CD4-positive, alpha-beta memory T cell (primary cell): ENCODE data around the gene CADM4. TPM values are rescaled to one million over a fixed set of nuclear protein-coding genes. Genes with fewer than 3 reads are reported as not detected.
"Not testable (repeated sequence)": the region's sequence is repeated elsewhere in the genome, so short reads cannot be mapped to it uniquely, and the experiment has no call there.

Experiments
- CTCF ChIA-PET: fragments of 350-600 bp; sonication (Branson Sonifier 250); formaldehyde crosslinking; loops from one replicate; lab custom pipeline; 2021; ENCODE audit warnings: inconsistent platforms; ENCODE audit not compliant: partially characterized antibody; lab: Charles Lee
- POLR2A ChIA-PET: fragments of 350-600 bp; sonication (Branson Sonifier 250); formaldehyde crosslinking; loops from one replicate; lab custom pipeline; 2021; ENCODE audit not compliant: partially characterized antibody; lab: Charles Lee
- DNase-seq, 5 donors: peaks; one replicate each; pipeline versions ENCODE4 v3.0.0 to v3.0.0-alpha.2; 2020 to 2022; ENCODE audit warnings: mixed read lengths in 1 of 5
- H3K27ac ChIP-seq: one replicate; pipeline ENCODE4 v1.7.0; 2013; ENCODE audit warnings: low read depth, low read length
- H3K27me3 ChIP-seq: 2 replicates; pipeline ENCODE4 v1.7.0; 2013; ENCODE audit warnings: mild to moderate bottlenecking, low read length, moderate library complexity; ENCODE audit not compliant: insufficient read depth
- H3K36me3 ChIP-seq: 2 replicates; pipeline ENCODE4 v1.7.0; 2013; ENCODE audit warnings: mild to moderate bottlenecking, low read length, moderate library complexity; ENCODE audit not compliant: insufficient read depth
- H3K4me1 ChIP-seq: 2 replicates; pipeline ENCODE4 v1.7.0; 2013; ENCODE audit warnings: mild to moderate bottlenecking, low read length, moderate library complexity; ENCODE audit not compliant: insufficient read depth
- H3K4me3 ChIP-seq, 2 donors: one replicate each; pipeline ENCODE4 v1.7.0; 2013; ENCODE audit warnings: low read length in 2 of 2, mild to moderate bottlenecking in 1 of 2
- H3K9me3 ChIP-seq, 2 donors: one replicate each; pipeline ENCODE4 v1.7.0; 2013; ENCODE audit warnings: low read length in 2 of 2, control low read depth in 1 of 2; ENCODE audit not compliant: control insufficient read depth in 1 of 2
- H3K27ac Mint-ChIP-seq, 7 donors: one replicate each; pipeline ENCODE4 v1.8.0; 2020 to 2021; ENCODE audit warnings: mixed read lengths in 7 of 7, mild to moderate bottlenecking in 6 of 7, inconsistent platforms in 3 of 7, moderate library complexity in 3 of 7
- H3K27me3 Mint-ChIP-seq, 2 donors: one replicate each; pipeline ENCODE4 v1.8.0; 2020 to 2021; ENCODE audit warnings: mixed read lengths in 2 of 2
- H3K36me3 Mint-ChIP-seq, 2 donors: one replicate each; pipeline ENCODE4 v1.8.0; 2020 to 2021; ENCODE audit warnings: mixed read lengths in 2 of 2, inconsistent platforms in 1 of 2, mild to moderate bottlenecking in 1 of 2
- H3K4me1 Mint-ChIP-seq, 4 donors: one replicate each; pipeline ENCODE4 v1.8.0; 2020 to 2021; ENCODE audit warnings: mixed read lengths in 4 of 4, mild to moderate bottlenecking in 1 of 4
- H3K4me3 Mint-ChIP-seq, 8 donors: one replicate each; pipeline ENCODE4 v1.8.0; 2020 to 2021; ENCODE audit warnings: mixed read lengths in 8 of 8, mild to moderate bottlenecking in 7 of 8, moderate library complexity in 6 of 8, inconsistent platforms in 3 of 8
- H3K9me3 Mint-ChIP-seq, 8 donors: one replicate each; pipeline ENCODE4 v1.8.0; 2020 to 2021; ENCODE audit warnings: mixed read lengths in 8 of 8, mild to moderate bottlenecking in 5 of 8, inconsistent platforms in 3 of 8, moderate library complexity in 1 of 8
- intact Hi-C: fragments of 100-400 bp; cut with micrococcal nuclease; formaldehyde crosslinking; loops from one replicate; pipeline ENCODE4 v1.15.1; 2023
- polyA plus RNA-seq, 2 donors: library from polyadenylated mRNA; unstranded; fragments of 300-500 nt; fragmentation: Illumina TruSeq; gene quantifications; one replicate each; pipeline ENCODE4 v1.2.3, GENCODE V29; 2021
- total RNA-seq, 2 experiments: library from RNA; stranded (reverse); gene quantifications; one replicate each; pipeline ENCODE4 v1.2.3, GENCODE V29; 2021

The CADM4 gene
- total and polyA plus RNA-seq, 4 experiments from 2014 or later = 0.18 to 0.49 (median 0.33) TPM; not detected in 1

DNA sequence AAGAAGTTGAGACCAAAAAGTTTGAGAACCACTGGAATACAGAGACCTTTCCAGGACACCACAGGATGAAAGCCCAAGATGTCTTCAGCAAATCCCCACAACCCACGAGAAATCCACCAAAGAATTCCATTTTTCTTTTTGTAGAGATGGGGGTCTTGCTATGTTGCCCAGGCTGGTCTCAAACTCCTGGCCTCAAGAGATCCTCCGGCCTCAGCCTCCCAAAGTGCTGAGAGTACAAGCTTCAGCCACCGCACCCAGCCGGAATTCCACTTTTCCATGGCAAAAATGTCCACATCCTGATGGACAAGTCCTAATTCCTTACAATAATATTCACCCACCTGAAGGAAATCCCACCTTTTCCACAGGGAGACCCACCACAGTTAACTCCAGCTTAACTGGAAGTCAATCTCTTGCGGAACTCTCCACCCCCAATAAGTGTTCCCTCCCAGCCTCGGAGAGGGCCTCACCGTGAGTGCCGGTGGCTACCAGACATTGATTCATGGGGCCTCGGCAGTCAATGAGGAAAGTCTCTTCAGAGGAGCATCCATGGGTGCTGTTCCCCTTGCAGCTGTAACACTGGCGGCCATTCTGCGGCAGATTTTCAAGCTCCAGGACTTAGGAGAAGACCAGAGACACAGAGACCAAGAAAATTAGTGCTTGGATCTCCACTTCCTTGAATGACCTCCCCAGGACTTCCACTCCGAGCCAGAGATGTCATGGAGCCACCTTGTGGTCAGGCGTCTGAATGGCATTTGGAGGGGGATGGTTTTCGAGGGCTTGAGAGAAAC lies 12.3 kb upstream of the CADM4 start:
- peak overlapping the region in 1 of 7 donors; percentile 32 for H3K27ac Mint-ChIP-seq
- intact Hi-C loops = no loop called here
- Histone ChIP-seq H3K36me3 (peaks cover 3% of the 10 kb centered on the region), H3K27ac (no peak overlapping the region), H3K27me3 (no peaks in the 10 kb centered on the region), H3K4me1 (no peaks in the 10 kb centered on the region), H3K9me3 (no peaks in the 10 kb centered on the region), H3K4me3 (no peak overlapping the region)
- no peak overlapping the region for H3K4me3 Mint-ChIP-seq
- no peaks in the 10 kb centered on the region for H3K27me3 Mint-ChIP-seq
- peaks cover 0 to 6% (median 0%) of the 10 kb centered on the region in 8 donors for H3K9me3 Mint-ChIP-seq
- peak in 2 of 5 donors; percentile 16 to 17 for DNase-seq
- POLR2A ChIA-PET = no interaction called here
- H3K36me3 Mint-ChIP-seq = peaks cover 39 to 47% of the 10 kb centered on the region in 2 donors
- CTCF ChIA-PET = interaction anchor here (1.0 to 1.4 kb wide), 5 partner anchors 27 to 115 kb away, joined by 3 to 5 read pairs (median 3); no protein-coding TSS in a partner anchor
- H3K4me1 Mint-ChIP-seq = no peaks in the 10 kb centered on the region

DNA sequence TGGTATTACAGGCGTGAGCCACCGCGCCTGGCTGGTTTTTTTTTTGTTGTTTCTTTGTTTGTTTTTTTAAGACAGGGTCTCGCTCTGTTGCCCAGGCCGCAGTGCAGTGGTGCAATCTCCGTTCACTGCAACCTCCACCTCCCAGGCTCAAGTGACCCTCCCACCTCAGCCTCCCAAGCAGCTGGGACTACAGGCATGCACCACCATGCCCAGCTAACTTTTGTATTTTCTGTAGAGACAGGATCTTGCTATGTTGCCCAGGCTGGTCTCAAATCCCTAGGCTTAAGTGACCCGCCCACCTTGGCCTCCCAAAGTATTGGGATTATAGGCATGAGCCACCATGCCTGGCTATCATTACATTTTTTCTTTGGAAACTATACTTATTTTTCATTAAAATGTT lies 10.6 kb upstream of the CADM4 start:
- H3K9me3 ChIP-seq, H3K36me3 ChIP-seq, DNase-seq, H3K4me1 Mint-ChIP-seq, POLR2A ChIA-PET, H3K4me3 Mint-ChIP-seq, H3K4me1 ChIP-seq, H3K27ac ChIP-seq, H3K9me3 Mint-ChIP-seq, H3K27ac Mint-ChIP-seq, H3K27me3 ChIP-seq, H3K4me3 ChIP-seq, H3K27me3 Mint-ChIP-seq, intact Hi-C loops: not testable (repeated sequence)
- CTCF ChIA-PET = interaction anchor here (1.3 kb wide), 1 partner anchor 95 kb away, joined by 6 read pairs; no protein-coding TSS in a partner anchor
- peaks cover 33 to 41% of the 10 kb centered on the region in 2 donors for H3K36me3 Mint-ChIP-seq

DNA sequence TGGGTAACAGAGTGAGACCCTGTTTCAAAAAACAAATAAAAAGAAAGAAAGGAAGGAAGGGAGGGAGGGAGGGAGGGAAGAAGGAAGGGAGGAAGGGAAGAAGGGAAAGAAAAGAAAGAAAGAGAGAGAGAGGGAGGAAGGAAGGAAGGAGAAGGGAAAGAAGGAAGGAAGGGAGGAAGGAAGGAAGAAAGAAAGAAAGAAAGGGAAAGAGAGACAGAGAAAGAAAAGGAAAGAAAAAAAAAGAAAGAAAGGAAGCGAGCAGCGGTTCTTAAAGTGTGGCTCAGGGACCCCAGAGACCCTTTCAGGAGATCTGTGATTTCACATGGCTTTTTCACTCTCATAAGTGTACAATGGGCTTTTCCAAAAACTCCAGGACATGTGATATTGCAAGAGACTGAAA lies 9.9 kb upstream of the CADM4 start:
- Histone ChIP-seq H3K9me3 (no peaks in the 10 kb centered on the region), H3K4me3 (no peak overlapping the region), H3K27me3 (no peaks in the 10 kb centered on the region), H3K27ac (no peak overlapping the region), H3K4me1 (no peaks in the 10 kb centered on the region), H3K36me3 (peaks cover 3% of the 10 kb centered on the region)
- H3K9me3 Mint-ChIP-seq = peaks cover 0 to 4% (median under 1%) of the 10 kb centered on the region in 8 donors
- H3K4me1 Mint-ChIP-seq = no peaks in the 10 kb centered on the region
- no peak for DNase-seq
- ChIA-PET POLR2A (no interaction called here), CTCF (interaction anchor here (1.0 to 1.3 kb wide), 2 partner anchors 94 to 202 kb away, joined by 3 to 6 read pairs; no protein-coding TSS in a partner anchor)
- no peak overlapping the region for H3K4me3 Mint-ChIP-seq
- H3K27me3 Mint-ChIP-seq = no peaks in the 10 kb centered on the region
- H3K27ac Mint-ChIP-seq = no peak overlapping the region
- intact Hi-C loops = no loop called here
- peaks cover 26 to 35% of the 10 kb centered on the region in 2 donors for H3K36me3 Mint-ChIP-seq

DNA sequence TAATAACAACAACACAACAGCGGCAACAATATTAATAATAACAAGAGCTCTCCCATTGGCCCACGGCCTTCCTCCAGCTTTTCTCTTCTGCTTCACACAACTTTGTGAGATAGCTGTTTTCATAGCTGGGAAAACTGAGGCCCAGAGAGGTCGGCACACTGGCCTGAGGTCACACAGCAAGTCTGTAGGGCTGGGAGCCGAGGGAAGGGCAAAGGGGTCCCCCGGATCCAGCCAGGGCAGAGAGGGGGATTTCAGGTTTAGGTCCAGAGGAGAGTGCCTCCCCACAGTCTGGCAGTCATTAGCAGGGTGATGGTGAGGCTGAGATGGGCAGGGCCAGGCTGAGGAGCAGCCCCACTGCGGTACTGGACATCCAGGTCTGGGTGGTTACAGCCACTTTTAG lies 9.0 kb upstream of the CADM4 start:
- Histone ChIP-seq H3K27me3 (no peaks in the 10 kb centered on the region), H3K9me3 (no peaks in the 10 kb centered on the region), H3K36me3 (no peaks in the 10 kb centered on the region), H3K4me3 (no peak overlapping the region), H3K27ac (no peak overlapping the region), H3K4me1 (no peaks in the 10 kb centered on the region)
- no peak overlapping the region for H3K4me3 Mint-ChIP-seq
- peak overlapping the region in 1 of 7 donors; percentile 60 for H3K27ac Mint-ChIP-seq
- H3K27me3 Mint-ChIP-seq = no peaks in the 10 kb centered on the region
- no peak for DNase-seq
- ChIA-PET CTCF (interaction anchor here (1.0 kb wide), 1 partner anchor 202 kb away, joined by 3 read pairs; no protein-coding TSS in a partner anchor), POLR2A (no interaction called here)
- intact Hi-C loops = no loop called here
- peaks cover 24 to 30% of the 10 kb centered on the region in 2 donors for H3K36me3 Mint-ChIP-seq
- H3K4me1 Mint-ChIP-seq = no peaks in the 10 kb centered on the region
- H3K9me3 Mint-ChIP-seq = peaks cover 0 to 4% (median under 1%) of the 10 kb centered on the region in 8 donors

DNA sequence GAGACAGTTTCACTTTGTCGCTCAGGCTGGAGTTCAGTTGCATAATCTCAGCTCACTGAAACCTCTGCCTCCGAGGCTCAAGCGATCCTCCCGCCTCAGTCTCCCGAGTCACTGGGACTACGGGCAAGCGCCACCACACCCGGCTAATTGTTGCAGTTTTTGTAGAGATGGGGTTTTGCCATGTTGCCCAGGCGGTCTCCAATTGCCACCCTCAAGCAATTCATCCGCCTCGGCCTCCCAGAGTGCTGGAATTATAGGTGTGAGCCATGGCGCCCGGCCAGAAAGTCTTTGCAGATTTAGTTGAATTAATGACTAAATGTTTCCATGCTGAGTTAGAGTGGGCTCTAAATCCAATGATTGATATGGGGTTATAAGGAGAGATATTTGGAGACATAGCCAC lies 4.5 kb upstream of the CADM4 start:
- H3K36me3 Mint-ChIP-seq = peaks cover 14 to 19% of the 10 kb centered on the region in 2 donors
- no peak overlapping the region for H3K4me3 ChIP-seq
- intact Hi-C loops = no loop called here
- no peaks in the 10 kb centered on the region for H3K9me3 ChIP-seq
- H3K36me3 ChIP-seq = no peaks in the 10 kb centered on the region
- H3K27me3 ChIP-seq = peaks cover under 1% of the 10 kb centered on the region
- H3K4me1 Mint-ChIP-seq = peaks cover 3 to 10% (median 7%) of the 10 kb centered on the region in 4 donors
- H3K4me3 Mint-ChIP-seq = no peak overlapping the region
- no peak for DNase-seq
- peaks cover 0 to 9% of the 10 kb centered on the region in 2 donors for H3K27me3 Mint-ChIP-seq
- no peak overlapping the region for H3K27ac Mint-ChIP-seq
- peaks cover 8% of the 10 kb centered on the region for H3K4me1 ChIP-seq
- H3K27ac ChIP-seq = no peak overlapping the region
- CTCF ChIA-PET = no interaction called here
- POLR2A ChIA-PET = no interaction called here
- peaks cover 0 to 4% (median under 1%) of the 10 kb centered on the region in 8 donors for H3K9me3 Mint-ChIP-seq

DNA sequence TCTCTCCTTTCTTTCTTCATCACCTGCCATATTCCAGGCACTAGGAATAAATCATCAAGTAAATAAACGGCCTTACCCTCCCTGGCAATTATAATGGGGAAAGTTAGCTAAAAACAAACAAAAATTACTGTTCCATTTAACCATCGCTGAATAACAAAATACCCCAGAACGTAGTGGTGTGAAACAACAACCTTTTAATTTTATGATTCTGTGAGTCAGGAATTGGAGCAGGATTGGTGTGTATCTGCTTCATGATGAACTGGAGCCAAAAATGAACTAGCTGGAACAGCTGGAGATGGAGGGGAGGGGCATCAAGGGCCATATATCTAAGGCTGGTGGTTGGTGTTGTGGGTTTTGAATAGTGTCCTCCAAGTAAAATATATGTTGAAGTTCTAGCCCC lies 3.7 kb upstream of the CADM4 start:
- DNase-seq = no peak
- peaks cover 8 to 17% (median 11%) of the 10 kb centered on the region in 4 donors for H3K4me1 Mint-ChIP-seq
- H3K27me3 Mint-ChIP-seq = peaks cover 8 to 13% of the 10 kb centered on the region in 2 donors
- ChIA-PET POLR2A (no interaction called here), CTCF (no interaction called here)
- no peaks in the 10 kb centered on the region for H3K9me3 ChIP-seq
- H3K36me3 Mint-ChIP-seq = peaks cover 9 to 12% of the 10 kb centered on the region in 2 donors
- H3K27ac Mint-ChIP-seq = no peak overlapping the region
- no peaks in the 10 kb centered on the region for H3K36me3 ChIP-seq
- peaks cover 0 to 4% (median under 1%) of the 10 kb centered on the region in 8 donors for H3K9me3 Mint-ChIP-seq
- H3K4me1 ChIP-seq = peaks cover 10% of the 10 kb centered on the region
- no peak overlapping the region for H3K4me3 Mint-ChIP-seq
- intact Hi-C loops = no loop called here
- no peak overlapping the region for H3K4me3 ChIP-seq
- peaks cover 9% of the 10 kb centered on the region for H3K27me3 ChIP-seq
- H3K27ac ChIP-seq = no peak overlapping the region

DNA sequence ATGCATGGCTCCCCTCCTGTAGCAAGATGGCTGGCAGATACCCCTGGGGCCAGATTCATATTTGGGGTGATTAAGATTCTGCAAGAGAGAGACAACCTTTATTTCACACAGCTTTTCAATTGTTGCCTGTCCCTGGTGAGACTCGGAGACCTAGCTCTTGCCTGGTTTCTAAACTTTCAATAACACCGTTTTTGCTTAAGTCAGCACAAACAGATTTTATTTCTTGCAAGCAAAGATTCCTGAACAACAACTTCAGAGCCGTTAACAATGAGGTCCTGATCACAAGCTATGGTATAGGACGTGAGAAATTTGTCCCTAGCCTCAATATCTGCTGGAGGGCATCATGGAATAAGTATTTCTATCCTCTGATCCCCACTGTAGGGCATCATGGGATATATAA lies 2.9 kb upstream of the CADM4 start:
- Mint-ChIP-seq H3K9me3 (peaks cover 0 to 4% (median 0%) of the 10 kb centered on the region in 8 donors), H3K4me3 (no peak overlapping the region), H3K27ac (no peak overlapping the region), H3K27me3 (peaks cover 12 to 13% of the 10 kb centered on the region in 2 donors), H3K36me3 (peaks cover 9 to 12% of the 10 kb centered on the region in 2 donors), H3K4me1 (peaks cover 8 to 17% (median 11%) of the 10 kb centered on the region in 4 donors)
- DNase-seq = no peak
- POLR2A ChIA-PET = no interaction called here
- H3K27ac ChIP-seq = no peak overlapping the region
- CTCF ChIA-PET = interaction anchor here (1.8 kb wide), 1 partner anchor 87 kb away, joined by 5 read pairs; no protein-coding TSS in a partner anchor
- intact Hi-C loops = no loop called here
- H3K27me3 ChIP-seq = peaks cover 13% of the 10 kb centered on the region
- peaks cover 10% of the 10 kb centered on the region for H3K4me1 ChIP-seq
- no peak overlapping the region for H3K4me3 ChIP-seq
- H3K36me3 ChIP-seq = no peaks in the 10 kb centered on the region
- H3K9me3 ChIP-seq = no peaks in the 10 kb centered on the region
